Jurkat, Clone E6-1 (cell line): ENCODE results near the gene HYAL2.
A peak's percentile ranks its signal among the peaks of the same experiment; 100 is the strongest.

ENCODE experiments used
- DNase-seq: peaks from one replicate; pipeline ENCODE4 v3.0.0-alpha.2; 2011; ENCODE audit warnings: low read depth, low spot score
- H3K4me3 ChIP-seq: 2 replicates; pipeline ENCODE4 v1.5.1; 2011; ENCODE audit warnings: mild to moderate bottlenecking, low read length, control low read depth, moderate library complexity

Gene HYAL2

DNA sequence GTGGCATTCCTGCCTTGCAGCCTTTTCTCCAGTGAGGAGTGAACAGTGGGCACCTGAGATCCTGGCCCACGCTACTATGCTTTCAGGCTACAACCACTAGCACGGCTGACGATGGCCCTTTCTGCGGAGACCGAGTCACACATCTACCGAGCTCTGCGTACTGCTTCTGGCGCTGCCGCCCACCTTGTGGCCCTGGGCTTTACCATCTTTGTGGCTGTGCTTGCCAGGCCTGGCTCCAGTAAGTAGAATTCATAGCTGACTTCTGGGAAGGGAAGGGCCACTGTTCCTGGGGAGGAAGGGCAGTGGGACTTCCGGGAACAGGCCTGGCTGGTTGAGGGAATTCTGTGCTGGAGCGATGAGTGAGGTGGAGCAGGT is 28.8 kb upstream of the HYAL2 start:
- DNase-seq, result no peak
- peak overlapping the region; percentile 79 for H3K4me3 ChIP-seq

DNA sequence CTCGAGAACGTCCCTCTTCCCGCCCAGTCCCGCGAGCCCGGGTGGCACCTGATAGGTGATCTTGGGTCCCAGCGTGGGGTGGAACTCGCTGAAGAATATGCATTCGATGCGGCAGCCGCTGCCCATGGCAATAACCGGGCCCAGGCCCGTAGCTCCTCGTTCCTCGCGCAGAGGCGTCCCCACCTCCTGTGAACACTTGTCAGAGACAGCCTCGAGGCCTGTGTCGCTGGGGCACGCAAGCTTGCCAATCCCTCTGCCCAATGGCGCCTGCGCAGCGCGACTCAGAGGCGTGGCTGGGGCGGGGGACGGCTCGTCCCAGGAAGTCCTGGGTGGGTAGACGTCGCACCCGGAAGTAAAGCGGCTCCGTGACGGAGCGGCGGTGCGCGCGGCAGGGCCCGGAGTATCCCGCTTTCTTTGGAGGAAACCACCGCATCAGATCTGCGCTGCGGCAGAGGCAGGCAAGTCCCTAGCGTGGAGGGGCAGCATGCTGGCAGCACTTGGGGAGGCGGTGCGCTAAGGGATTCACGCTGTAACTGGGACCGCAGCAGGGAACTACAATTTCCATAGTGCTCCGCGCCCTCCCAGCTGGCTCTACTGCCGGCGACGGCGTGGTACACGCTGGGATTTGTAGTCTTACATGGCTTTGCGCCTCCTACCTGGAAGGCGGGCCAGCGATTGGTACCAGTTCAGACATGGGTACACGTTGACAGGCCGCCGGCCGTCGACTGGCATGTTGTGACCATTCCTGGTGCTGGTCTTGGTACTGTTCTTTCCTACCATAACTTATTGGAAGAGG is 28.2 kb upstream of the HYAL2 start, which contains the start of the genes CYB561D2 and NPRL2:
Gene CYB561D2 (plus strand): TSS at position 336 of the 796 bp plus-strand sequence. CDS start 572 bp downstream, outside the sequence.
Gene NPRL2 (minus strand): TSS at position 249 of the 796 bp plus-strand sequence. CDS start 123 bp downstream, at position 126.
- H3K4me3 ChIP-seq, result peak within 1 kb of the TSS; percentile 79
- DNase-seq, result peak; percentile 94

- DNase-seq, result no peak
- peak overlapping the region; percentile 79 for H3K4me3 ChIP-seq
These were observed 27.6 kb upstream of the HYAL2 start for GRCh38 chr3:50350213-50350526.

- H3K4me3 ChIP-seq, result no peak overlapping the region
- no peak for DNase-seq
These were observed 24.8 kb upstream of the HYAL2 start for GRCh38 chr3:50347187-50347813.

DNA sequence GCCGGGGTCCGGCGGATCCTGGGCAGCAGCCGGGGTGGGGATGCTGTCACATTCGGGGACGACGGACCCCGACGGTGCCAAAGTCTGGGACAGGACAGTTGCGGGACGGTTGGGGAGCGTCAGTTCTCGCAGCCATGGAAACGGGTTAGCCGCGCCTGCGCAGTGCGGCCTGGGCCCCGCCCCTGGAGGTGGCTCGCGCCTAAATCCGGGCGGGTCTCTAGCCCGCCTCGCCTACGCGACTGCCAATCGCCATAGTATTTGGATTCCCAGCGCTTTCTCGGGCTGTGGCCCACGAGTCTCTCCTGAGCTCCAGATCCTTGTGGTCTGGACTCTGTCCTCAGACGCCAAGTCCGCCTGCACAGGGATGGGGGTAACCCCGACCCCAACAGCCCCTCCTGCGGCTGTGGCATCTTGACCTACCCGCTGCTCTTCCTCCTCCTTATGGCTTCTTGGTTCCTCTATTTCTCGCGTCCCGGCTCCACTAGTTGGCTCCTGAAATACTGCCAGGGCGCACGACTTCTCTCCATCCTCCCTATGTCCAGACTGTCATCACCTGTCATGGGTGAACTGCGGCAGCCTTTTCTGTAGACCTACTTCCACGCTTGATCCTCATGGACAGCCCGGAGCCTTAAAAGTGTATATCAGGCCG is 23.2 kb upstream of the HYAL2 start, which contains the start of gene ZMYND10:
Gene ZMYND10 (minus strand): TSS at position 147 of the 649 bp plus-strand sequence. CDS start 153 bp downstream, outside the sequence.
- H3K4me3 ChIP-seq, result peak within 1 kb of the TSS; percentile 57

GRCh38 chr3:50345008-50345407 is 22.5 kb upstream of the HYAL2 start:
- no peak for DNase-seq
- H3K4me3 ChIP-seq, result peak overlapping the region; percentile 57

More for the DNA sequence above, 23.2 kb upstream of the HYAL2 start, which contains the start of gene ZMYND10:
- peak; percentile 60 for DNase-seq

GRCh38 chr3:50342813-50343633 is 20.5 kb upstream of the HYAL2 start:
- no peak overlapping the region for H3K4me3 ChIP-seq
- no peak for DNase-seq

DNA sequence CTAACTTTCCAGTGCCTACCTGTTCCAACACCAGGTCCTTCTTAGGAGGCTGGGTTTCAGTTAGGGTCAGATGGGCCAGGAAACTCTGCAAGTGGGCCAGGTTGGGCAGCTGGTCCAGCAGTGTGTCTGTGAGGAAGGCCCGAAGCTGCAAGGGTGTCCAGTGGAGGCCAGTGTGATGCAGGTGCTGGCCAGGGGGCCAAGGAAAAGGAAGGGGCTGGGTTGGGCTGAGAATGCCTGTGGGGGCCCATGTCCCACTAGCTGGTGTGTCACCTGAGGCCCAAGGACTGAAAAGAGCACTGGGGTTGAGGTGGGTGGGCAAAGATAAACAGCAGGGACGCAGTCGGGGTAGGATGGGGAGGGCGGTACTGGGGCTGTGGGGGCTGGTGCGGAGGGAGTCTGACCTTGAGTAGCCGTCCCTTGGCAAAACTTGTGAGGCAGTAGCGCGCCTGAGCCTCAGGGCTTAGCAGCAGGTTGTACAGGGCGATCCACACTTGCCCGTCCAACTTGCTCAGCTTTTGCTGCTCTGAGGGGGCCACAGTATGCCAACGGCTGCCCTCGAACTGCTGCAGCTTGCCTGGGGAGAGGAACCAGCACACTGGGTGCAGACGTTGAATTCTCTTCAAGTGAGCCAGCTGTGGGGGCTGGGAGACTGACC is 19.6 kb upstream of the HYAL2 start:
- no peak for DNase-seq
- no peak overlapping the region for H3K4me3 ChIP-seq

DNA sequence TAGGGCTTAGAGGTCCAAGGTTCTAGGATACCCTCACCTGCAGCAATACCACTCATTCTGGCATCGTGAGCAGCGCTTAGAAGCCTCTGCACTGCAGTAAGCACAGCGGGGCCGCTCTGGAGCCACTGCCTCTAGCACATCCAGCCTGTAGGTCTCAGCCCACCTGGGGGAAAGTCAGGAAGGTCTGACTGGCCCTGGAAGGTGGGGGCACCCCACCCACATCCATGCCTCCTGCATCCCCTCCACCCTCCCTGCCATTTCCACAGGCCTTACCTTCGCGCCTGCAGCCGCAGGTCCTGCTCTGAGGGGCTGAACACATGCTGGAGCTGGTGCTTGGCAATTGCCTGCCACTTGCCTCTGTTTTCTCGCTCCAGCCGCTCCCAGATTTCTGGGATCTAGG is 19.0 kb upstream of the HYAL2 start:
- DNase-seq, result no peak
- no peak overlapping the region for H3K4me3 ChIP-seq

- no peak within 1 kb of the TSS for H3K4me3 ChIP-seq
- DNase-seq, result no peak
These were observed 18.1 kb upstream of the HYAL2 start, which contains the start of gene RASSF1 for GRCh38 chr3:50340448-50341329. Gene RASSF1, minus strand, starts transcription at chr3:50340836. Its CDS starts 31 bp downstream, at chr3:50340805.

- no peak for DNase-seq
- H3K4me3 ChIP-seq, result no peak overlapping the region
These were observed 17.6 kb upstream of the HYAL2 start for GRCh38 chr3:50340147-50340447.

DNA sequence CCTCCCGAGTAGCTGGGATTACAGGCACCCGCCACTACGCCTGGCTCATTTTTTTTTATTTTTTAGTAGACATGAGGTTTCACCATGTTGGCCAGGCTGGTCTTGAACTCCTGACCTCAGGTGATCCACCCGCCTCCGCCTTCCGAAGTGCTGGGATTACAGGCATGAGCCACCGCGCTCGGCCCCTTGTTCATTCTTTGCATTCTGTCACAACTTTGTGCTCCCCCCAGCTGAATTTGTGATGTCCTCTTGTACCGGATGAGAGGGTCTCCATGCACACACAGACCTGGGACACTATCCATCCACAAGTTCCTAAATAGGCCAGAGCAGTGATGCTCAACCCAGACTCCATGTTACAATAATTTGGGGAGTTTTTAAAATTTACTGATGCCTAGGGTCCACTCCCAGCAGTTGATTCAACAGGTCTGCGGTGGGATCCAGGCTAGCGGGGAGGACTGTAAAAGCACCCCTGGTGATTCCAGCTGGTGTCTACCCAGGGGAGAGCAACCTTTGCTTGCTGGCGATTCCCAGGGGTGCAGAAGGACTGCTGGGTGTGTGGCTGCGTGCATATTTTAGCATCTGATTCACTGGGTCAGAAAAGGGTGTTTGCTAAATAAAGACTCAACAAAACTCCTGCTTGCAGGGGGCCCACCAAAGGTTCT is 17.1 kb upstream of the HYAL2 start:
- DNase-seq, result no peak
- no peak overlapping the region for H3K4me3 ChIP-seq

GRCh38 chr3:50338965-50339364 is 16.4 kb upstream of the HYAL2 start:
- no peak for DNase-seq

GRCh38 chr3:50337175-50337861 is 14.8 kb upstream of the HYAL2 start:
- peak overlapping the region; percentile 98 for H3K4me3 ChIP-seq

More at GRCh38 chr3:50338965-50339364, 16.4 kb upstream of the HYAL2 start:
- no peak overlapping the region for H3K4me3 ChIP-seq

GRCh38 chr3:50336452-50337174 is 14.1 kb upstream of the HYAL2 start:
- H3K4me3 ChIP-seq, result peak overlapping the region; percentile 98
- peak; percentile 38 for DNase-seq

More at GRCh38 chr3:50337175-50337861, 14.8 kb upstream of the HYAL2 start:
- peak; percentile 97 for DNase-seq
